GM10847 (cell line): ENCODE data around the gene IL13.

ENCODE experiments used
- POLR2A ChIP-seq: IDR thresholded peaks from 2 replicates; pipeline ENCODE4 v1.6.1; 2011; ENCODE audit not compliant: insufficient read length; ENCODE audit errors: extremely low read depth

Gene IL13

DNA sequence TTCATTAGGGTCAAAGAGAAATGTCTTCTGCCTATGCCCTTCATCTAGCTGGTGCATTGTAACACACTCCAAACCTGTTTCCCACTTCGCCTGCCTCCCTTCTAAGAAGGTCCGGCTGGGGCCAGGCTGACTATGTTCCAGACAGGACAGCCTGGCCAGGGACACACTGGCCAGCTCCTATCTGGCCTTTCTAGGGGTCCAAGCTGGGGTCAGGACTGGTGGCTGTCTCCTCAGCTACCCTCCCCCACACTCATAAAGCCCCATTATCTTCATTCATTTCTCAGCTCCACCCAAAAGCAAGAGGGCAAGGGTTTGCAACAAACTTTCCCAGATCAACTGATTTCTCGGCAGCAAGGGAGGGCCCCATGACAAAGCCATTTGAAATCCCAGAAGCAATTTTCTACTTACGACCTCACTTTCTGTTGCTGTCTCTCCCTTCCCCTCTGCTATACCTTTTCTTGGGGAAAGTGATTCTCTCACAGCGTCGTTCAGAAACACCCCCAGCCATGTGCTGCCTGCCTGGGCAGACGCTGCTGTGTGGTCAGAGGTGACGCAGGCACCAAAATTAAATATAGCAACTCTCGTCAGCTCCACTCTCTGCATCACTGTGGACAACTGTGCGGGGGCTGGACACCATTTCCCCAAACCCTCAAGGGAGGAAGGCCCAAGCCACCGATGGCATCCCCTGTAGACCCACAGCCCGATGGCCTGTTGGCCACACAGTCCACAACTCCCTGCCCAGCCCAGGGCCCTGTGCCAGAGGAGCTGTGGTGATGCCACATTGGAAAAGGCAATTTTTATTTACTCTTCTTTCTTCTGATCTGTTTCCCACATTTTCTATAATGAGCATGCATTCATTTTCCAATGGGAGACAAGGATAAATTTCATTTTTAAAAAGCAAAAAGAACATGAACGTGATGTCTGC, 6.1 kb downstream of the IL13 start:
- TF ChIP-seq POLR2A, result peak; percentile 8

DNA sequence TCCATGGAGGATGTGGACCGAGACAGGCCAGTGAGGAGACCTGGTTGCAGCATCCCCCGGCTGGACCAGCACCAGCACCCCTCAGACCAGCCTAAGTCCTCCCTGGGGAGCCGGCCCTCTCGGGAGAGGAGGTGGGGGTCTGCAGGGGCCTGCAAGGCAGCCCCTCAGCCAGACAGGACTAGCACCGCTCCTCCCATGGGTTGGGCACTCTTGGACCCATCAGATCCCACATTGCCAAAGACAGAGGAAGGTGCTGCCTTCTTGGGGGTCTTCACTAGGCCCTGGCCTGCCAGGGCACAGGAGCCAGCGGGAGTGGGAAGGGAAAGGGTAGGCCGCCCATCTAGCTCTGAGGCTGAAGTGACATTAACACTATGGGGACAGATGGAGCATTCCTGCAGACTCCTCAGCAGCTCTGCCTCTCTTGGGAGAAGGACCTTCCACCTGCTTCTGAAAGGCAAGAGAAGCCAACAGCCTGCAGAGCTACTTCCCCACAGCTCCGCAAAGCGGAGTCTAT, 6.8 kb downstream of the IL13 start:
- no peak for TF ChIP-seq POLR2A

DNA sequence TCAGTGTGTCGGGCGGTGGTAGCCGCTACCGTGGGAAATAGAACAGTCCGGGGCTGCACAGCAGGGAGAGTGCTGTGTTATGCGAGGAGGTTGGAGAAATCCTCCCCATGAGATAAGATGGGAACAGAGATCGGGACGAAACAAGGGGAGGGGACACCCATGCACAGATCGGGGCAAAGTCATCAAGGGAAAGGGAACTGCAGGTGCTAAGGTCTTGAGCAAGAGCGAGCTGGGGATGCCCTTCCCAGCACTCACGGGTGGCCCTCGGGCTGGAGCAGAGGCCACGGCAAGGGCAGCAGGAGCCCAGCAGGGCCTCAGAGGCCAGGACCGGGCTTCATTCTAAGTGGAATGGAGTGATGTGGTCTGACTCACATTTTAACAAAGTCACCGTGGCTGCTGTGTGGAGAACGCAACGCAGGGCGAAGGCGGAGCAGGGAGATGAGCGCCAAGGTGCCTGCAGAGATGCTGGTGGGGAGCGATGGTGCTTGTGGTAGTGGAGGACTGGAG, 7.7 kb downstream of the IL13 start:
- no peak for TF ChIP-seq POLR2A

DNA sequence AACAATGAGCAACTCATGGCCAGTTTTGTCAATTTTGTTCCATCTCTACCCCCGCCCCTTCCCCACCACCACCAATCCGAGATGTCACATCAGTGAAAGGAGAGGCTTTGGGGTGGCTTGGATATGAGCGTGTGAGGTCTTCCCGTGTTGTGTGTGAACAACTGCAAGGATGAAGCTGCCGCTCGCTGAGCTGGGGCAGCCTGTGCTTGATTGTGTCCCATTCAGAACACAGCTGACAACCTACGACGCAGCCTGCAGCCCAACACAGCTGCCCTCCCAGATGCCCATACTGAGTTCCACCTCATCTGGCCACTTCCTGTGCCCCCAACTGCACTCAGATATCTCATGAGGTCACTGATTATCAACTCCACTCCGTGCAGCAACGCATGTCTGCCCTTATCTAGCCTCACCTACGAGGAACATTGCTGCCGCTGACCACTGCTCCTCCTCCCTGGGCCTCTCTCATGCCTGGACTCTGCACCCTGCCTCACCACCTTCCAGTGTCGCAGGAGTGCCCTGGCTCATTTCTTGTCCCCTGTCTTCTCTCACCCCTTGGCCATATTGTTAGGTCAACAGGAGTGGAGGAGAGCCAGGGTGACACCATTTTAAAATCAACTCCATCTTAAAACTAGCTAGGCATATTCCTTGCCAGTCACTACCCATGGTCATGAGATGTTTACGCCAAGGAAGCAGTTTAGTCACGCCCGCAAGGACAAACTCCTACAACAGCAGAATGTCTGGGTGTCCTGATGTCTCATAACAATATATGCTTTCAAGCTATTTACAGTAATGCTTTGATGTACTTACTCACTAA, 8.5 kb downstream of the IL13 start:
- TF ChIP-seq POLR2A, result no peak

DNA sequence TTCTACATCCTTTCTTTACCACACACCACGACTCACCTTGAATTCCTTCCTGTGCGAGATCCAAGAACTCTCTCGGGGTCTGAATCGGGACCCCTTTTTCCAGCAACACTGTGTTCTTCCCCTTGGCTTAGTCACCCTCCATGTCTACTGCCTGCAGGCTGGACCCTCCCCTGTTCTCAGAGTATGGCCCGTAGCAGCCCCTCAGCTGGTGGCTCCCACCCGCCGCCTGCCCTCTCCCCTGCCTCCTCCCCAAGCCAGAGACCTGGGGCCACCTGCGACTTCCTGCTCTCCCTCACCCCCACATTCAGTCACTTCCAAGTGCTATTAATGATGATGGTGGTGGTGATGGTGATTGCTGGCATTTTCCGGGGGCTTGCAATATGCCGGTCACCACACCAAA, 9.3 kb downstream of the IL13 start:
- no peak for TF ChIP-seq POLR2A

DNA sequence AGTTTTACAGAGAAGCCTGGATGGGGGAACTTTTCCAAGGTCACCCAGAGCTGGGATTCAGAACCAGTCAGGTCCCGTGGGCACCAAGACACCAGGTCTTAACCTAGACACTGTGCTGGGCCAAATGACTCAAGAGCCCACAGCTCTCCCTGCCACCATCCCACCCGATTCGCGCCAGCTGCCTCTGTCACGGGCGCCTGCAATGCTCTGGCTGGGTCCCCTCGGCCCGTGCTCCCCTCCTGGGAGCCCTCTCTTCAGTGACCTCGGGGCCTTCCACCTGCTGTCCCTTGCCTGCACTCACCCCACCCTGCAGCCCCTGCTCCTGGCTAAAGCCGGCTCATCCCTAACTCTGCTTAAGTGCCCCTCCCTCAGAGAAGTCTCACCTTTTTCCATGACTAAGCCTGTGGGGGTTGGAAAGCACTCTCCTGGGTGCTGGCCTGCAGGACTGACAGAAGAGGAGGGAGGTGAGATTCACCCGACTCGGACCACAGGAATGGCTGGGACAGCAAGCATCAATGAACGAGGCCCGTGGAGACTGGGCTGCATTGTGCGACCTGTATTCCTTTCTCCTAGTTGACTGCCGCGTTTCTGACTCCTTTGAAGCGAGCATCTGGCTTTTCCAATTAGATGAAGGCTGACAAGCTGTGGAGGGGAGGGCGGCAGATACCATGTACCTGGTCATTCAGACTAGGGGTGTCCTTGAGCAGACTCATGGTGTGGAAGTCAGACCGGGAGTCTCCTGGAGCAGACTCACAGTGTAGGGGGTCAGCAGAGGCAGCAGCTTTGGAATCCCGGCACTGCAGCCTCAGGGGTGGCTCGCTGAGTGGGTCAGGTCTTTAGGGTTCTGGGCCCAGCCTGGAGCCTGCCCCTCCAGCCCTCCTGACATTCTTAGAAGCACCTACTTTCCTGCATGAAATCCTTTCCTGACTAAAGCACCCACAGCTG, 10.1 kb downstream of the IL13 start:
- TF ChIP-seq POLR2A, result no peak

DNA sequence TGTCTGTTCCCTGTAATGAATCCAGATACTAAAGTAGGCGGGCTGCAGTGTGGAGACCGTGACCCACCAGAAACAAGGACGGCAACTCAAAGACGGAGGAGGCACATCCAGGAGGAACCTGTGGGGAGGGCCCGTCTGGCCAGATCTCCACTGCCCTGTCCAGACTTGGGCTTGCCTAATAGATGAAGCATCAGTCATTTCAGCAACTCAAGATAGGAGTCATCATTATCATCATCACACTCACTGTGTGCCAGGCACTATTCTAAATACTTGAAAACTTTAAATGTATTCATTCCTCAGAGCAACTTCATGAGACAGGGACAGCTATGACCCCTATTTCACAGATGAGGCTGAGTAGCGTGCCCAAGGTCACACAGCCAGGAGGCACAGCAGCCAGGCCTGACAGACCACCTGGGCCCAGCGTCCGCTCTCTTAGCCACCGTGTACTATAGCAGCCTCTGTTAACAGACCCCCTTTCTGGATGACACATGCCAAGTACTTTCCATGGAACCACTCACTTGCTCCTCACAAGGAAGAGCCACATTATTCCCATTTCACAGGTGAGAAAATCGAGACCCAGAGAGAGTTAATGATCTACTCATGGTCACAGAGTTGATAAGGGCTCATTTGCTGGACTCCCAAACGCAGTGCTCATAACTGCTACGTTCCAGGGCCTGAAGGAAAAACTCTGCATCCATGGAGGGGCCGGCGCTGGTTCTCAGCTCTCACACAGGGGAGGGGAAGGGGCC, 10.9 kb downstream of the IL13 start:
- TF ChIP-seq POLR2A, result no peak

DNA sequence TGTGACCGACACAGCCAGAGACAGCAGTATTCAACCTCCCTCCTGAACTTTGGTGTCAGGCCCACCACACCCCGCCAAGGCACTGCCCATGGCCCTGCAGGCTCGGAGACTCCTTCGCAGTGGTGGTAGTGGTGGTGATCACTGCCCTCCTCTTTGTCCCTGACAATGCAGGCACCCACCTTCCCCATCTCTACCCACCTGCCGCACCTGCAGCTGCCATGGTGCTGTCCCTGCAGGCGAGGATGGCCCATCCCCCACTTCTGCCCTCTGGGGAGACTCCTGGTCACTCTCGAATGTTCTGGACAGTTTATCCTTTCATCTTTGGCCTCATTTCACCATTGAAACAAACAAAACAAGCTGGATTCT, 11.5 kb downstream of the IL13 start:
- TF ChIP-seq POLR2A, result no peak

DNA sequence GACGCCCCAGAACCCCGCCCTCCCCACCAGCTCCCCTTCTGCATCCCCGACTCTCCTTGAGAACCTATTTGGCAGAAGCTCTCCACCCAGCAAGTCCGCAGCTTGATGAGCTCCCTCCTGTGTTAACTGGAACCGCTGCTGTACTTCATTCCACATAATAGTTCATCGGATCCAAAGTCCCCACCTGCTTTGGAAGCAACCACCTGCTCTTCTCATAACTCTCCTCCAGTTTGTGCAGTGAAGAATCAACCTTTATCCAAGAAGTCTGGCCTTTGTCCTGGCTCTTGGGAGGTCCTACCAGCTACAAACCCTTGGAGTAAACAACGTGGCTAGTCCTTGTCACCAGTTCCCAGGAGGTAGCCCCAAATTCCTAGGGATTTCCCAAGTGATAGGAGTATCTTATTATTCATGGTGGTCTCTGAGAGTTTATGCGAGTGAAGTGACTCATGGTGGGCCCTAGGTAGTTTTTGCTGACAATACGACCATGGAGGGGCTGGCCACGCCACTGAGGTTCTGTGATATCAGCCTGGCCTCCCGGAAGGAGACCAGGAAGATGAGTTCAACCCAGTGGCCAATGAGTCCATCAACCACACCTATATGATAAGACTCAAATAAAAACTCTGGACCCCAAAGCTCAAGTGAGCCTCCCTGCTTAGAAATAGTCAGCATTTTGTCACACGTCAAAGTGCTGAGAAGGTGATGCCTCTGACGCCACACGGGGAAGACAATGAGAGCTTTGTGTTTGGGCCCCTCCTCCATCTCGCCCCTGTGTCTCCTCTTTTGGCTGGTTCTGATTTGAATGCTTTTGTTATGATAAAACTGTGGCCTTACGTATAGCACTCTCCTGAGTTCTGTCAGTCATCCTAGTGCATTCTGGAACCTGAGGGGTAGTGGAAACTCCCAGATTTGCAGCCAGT, 12.3 kb downstream of the IL13 start:
- TF ChIP-seq POLR2A, result no peak

DNA sequence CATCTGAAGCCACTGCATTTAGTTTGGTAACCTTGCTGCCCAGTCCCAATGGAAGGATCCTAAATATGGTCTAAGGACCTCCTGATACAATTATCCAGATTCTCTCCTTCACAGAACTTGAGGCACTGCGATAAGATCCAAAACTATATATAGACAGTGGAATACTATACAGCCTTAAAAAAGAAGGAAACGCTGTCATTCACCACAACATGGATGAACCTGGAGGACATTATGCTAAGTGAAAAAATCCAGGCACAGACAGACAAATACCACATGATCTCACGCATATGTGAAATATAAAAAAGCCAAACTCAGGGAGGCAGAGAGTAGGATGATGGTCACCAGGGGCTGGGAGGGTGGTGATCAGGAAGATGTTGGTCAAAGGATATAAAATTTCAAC, 13.0 kb downstream of the IL13 start:
- TF ChIP-seq POLR2A, result no peak

DNA sequence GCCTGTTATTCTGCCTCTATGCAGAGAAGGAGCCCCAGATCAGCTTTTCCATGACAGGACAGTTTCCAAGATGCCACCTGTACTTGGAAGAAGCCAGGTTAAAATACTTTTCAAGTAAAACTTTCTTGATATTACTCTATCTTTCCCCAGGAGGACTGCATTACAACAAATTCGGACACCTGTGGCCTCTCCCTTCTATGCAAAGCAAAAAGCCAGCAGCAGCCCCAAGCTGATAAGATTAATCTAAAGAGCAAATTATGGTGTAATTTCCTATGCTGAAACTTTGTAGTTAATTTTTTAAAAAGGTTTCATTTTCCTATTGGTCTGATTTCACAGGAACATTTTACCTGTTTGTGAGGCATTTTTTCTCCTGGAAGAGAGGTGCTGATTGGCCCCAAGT, 15.5 kb downstream of the IL13 start:
- TF ChIP-seq POLR2A, result no peak

DNA sequence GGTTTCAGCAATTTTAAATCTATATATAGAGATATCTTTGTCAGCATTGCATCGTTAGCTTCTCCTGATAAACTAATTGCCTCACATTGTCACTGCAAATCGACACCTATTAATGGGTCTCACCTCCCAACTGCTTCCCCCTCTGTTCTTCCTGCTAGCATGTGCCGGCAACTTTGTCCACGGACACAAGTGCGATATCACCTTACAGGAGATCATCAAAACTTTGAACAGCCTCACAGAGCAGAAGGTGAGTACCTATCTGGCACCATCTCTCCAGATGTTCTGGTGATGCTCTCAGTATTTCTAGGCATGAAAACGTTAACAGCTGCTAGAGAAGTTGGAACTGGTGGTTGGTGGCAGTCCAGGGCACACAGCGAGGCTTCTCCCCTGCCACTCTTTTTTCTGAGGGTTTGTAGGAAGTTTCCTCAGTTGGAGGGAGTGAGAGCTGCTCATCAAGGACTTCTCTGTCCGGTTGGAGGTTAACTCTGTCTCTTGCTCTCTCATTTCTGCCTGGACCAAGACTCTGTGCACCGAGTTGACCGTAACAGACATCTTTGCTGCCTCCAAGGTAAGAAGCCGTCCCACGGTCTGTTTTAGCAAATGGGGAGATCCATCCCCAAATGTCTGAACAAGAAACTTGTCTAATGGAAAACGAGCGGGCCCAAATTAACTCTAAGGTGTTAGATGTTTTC, 16.1 kb downstream of the IL13 start, which contains the start of gene IL4:
IL4 (plus strand) TSS at position 51 of the 692 bp plus-strand sequence; CDS start at position 113, 62 bp downstream.
- no peak for TF ChIP-seq POLR2A
